A673 (cell line): ENCODE data around the gene KCNMA1. TPM values are rescaled to one million over a fixed set of nuclear protein-coding genes. Genes with fewer than 3 reads are reported as not detected.

Experiments
- BruUV-seq: library from RNA; stranded (reverse); fragments of 400-500 nt; replicated peaks from 2 replicates; lab custom pipeline; 2021; lab: Mats Ljungman, UMichigan
- CTCF ChIA-PET: fragments of 300-600 bp; sonication (Branson Sonifier 250); formaldehyde crosslinking; loops from one replicate; lab custom pipeline; 2022; ENCODE audit warnings: antibody characterized with exemption; lab: Charles Lee
- POLR2A ChIA-PET: fragments of 300-600 bp; sonication (Branson Sonifier 250); formaldehyde crosslinking; loops from one replicate; lab custom pipeline; 2022; ENCODE audit warnings: antibody characterized with exemption; ENCODE audit not compliant: low non-redundant PET; lab: Charles Lee
- DNase-seq: peaks from one replicate; pipeline ENCODE4 v3.0.0-alpha.2; 2015; ENCODE audit warnings: low spot score
- H3K27ac ChIP-seq: fragments of 200-600 bp; sonication (generic); 2 replicates; pipeline ENCODE4 v1.5.1; 2016; ENCODE audit warnings: mixed run types, low read depth, mild to moderate bottlenecking, mixed read lengths, antibody characterized with exemption, low read length; ENCODE audit not compliant: poor library complexity, severe bottlenecking
- H3K27me3 ChIP-seq: fragments of 200-600 bp; sonication (generic); replicated peaks from 2 replicates; pipeline ENCODE4 v1.6.1; 2017; ENCODE audit warnings: mixed run types, low read depth, mild to moderate bottlenecking, mixed read lengths, antibody characterized with exemption, low read length; ENCODE audit not compliant: insufficient read depth, poor library complexity
- H3K36me3 ChIP-seq: fragments of 200-600 bp; sonication (generic); 2 replicates; pipeline ENCODE4 v1.6.1; 2016; ENCODE audit warnings: mixed run types, mild to moderate bottlenecking, mixed read lengths, antibody characterized with exemption, low read length; ENCODE audit not compliant: insufficient read depth, poor library complexity, severe bottlenecking
- H3K4me1 ChIP-seq: fragments of 200-600 bp; sonication (generic); 2 replicates; pipeline ENCODE4 v1.6.1; 2017; ENCODE audit warnings: mixed run types, mild to moderate bottlenecking, mixed read lengths, antibody characterized with exemption, low read length; ENCODE audit not compliant: insufficient read depth, poor library complexity, severe bottlenecking
- H3K4me3 ChIP-seq: fragments of 200-600 bp; sonication (generic); 2 replicates; pipeline ENCODE4 v1.5.1; 2016; ENCODE audit warnings: low read depth, mixed run types, mild to moderate bottlenecking, mixed read lengths, low read length; ENCODE audit not compliant: poor library complexity, severe bottlenecking
- H3K9me3 ChIP-seq: fragments of 200-600 bp; sonication (generic); 2 replicates; pipeline ENCODE4 v1.6.1; 2016; ENCODE audit warnings: mixed run types, low read depth, mild to moderate bottlenecking, mixed read lengths, antibody characterized with exemption, low read length; ENCODE audit not compliant: poor library complexity, severe bottlenecking
- EZH2 ChIP-seq: fragments of 200-600 bp; sonication (generic); IDR thresholded peaks from 2 replicates; pipeline ENCODE4 v1.6.1; 2017; ENCODE audit warnings: borderline replicate concordance, low read depth, mild to moderate bottlenecking, mixed read lengths, antibody characterized with exemption, low read length; ENCODE audit not compliant: poor library complexity, severe bottlenecking
- intact Hi-C: fragments of 100-400 bp; cut with micrococcal nuclease; formaldehyde crosslinking; loops from one replicate; pipeline ENCODE4 v1.10.0; 2022; ENCODE audit not compliant: unreplicated experiment
- total RNA-seq: library from RNA; stranded (reverse); gene quantifications from 2 replicates; pipeline ENCODE4 v1.2.3, GENCODE V29; 2021
- TF ChIP-seq, protein P1 (sequence below): fragments of 300-800, 200-600 bp; sonication (generic); conservative IDR thresholded peaks from 2 replicates; pipeline ENCODE4 v1.5.1; 2017; ENCODE audit warnings: low read depth, mild to moderate bottlenecking, antibody characterized with exemption, low read length, moderate library complexity, mixed read lengths

Gene KCNMA1
- total RNA-seq, 1 experiment from 2014 or later = 0.84 TPM

DNA sequence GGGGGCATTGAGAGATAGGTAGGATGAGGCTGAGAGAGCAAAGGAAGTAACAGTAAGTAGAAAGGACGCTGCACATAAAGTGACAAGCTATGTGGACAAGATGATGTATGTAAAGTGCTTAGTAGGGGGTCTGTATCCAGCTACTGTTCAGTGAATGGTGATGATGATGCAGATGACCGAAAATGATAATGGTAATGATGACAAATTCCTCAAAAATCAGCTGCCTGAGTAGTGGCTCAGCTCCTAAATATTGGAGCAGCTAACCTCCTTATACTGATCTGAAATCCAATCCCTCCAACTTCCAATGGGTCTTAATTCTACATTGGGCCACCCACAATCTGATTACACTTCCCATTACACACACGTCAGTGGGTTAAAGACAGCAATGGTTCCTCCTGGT lies 27.1 kb upstream of the KCNMA1 start:
- intact Hi-C loops = no loop called here
- BruUV-seq = no TSS peak
- no peak for TF ChIP-seq EZH2
- TF ChIP-seq, protein P1, sequence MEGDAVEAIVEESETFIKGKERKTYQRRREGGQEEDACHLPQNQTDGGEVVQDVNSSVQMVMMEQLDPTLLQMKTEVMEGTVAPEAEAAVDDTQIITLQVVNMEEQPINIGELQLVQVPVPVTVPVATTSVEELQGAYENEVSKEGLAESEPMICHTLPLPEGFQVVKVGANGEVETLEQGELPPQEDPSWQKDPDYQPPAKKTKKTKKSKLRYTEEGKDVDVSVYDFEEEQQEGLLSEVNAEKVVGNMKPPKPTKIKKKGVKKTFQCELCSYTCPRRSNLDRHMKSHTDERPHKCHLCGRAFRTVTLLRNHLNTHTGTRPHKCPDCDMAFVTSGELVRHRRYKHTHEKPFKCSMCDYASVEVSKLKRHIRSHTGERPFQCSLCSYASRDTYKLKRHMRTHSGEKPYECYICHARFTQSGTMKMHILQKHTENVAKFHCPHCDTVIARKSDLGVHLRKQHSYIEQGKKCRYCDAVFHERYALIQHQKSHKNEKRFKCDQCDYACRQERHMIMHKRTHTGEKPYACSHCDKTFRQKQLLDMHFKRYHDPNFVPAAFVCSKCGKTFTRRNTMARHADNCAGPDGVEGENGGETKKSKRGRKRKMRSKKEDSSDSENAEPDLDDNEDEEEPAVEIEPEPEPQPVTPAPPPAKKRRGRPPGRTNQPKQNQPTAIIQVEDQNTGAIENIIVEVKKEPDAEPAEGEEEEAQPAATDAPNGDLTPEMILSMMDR = no peak
- CTCF ChIA-PET = no interaction called here
- Histone ChIP-seq H3K27ac (no peak overlapping the region), H3K36me3 (no peaks in the 10 kb centered on the region), H3K4me1 (no peaks in the 10 kb centered on the region), H3K4me3 (no peak overlapping the region), H3K27me3 (no peaks in the 10 kb centered on the region), H3K9me3 (no peaks in the 10 kb centered on the region)
- POLR2A ChIA-PET = no interaction called here
- DNase-seq = no peak

DNA sequence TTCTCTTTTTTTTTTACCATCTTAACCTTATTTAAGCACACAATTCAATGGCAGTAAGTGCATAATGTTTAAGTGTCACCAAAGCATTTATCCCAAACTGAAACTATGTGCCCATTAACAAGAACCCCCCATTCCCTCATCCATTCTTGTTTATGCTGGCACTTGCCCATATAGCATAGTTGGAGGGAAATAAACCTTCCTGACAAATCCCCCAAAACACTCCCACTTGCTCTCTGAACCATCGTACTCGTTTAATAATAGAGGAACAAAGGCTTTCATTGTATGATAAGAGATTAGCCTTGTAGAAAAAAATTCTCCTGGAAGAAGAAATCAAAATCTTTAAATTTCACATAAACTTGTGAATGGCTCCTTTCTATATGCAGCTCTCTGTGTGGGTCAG lies 26.4 kb upstream of the KCNMA1 start:
- intact Hi-C loops = no loop called here
- Histone ChIP-seq H3K4me3 (no peak overlapping the region), H3K4me1 (no peaks in the 10 kb centered on the region), H3K9me3 (no peaks in the 10 kb centered on the region), H3K36me3 (no peaks in the 10 kb centered on the region), H3K27ac (no peak overlapping the region), H3K27me3 (no peaks in the 10 kb centered on the region)
- no TSS peak for BruUV-seq
- no peak for DNase-seq
- POLR2A ChIA-PET = no interaction called here
- no peak for TF ChIP-seq EZH2
- TF ChIP-seq, protein P1 = no peak
- CTCF ChIA-PET = no interaction called here

DNA sequence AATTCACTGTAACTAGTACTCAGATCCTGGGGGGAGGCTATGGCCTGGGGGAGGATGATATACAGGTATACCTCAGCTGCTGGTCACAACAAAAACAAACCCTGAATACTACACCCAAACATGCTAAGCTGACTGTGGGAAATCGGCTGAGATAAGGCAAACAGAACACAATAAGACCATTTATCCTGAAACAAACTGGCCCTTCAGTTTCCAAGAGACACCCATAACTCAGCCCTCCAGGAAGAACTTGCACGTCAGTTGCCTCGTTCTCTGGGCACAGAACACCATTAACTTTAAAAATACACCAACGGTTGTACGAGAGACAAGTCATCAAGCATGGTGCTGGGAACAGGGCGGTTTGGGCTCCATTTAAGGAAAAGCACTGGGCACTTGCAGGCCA lies 24.1 kb upstream of the KCNMA1 start:
- no peak for DNase-seq
- Histone ChIP-seq H3K4me3 (no peak overlapping the region), H3K4me1 (no peaks in the 10 kb centered on the region), H3K27me3 (no peaks in the 10 kb centered on the region), H3K9me3 (no peaks in the 10 kb centered on the region), H3K27ac (no peak overlapping the region), H3K36me3 (no peaks in the 10 kb centered on the region)
- ChIA-PET POLR2A (no interaction called here), CTCF (no interaction called here)
- intact Hi-C loops = no loop called here
- no TSS peak for BruUV-seq
- no peak for TF ChIP-seq EZH2
- TF ChIP-seq, protein P1 = no peak
